ENCODE data around the gene COPG2. TPM values are rescaled to one million over a fixed set of nuclear protein-coding genes. Genes with fewer than 3 reads are reported as not detected.

Gene COPG2
- total RNA-seq, 2 experiments from 2014 or later, result 29.9 to 32.2 TPM

DNA sequence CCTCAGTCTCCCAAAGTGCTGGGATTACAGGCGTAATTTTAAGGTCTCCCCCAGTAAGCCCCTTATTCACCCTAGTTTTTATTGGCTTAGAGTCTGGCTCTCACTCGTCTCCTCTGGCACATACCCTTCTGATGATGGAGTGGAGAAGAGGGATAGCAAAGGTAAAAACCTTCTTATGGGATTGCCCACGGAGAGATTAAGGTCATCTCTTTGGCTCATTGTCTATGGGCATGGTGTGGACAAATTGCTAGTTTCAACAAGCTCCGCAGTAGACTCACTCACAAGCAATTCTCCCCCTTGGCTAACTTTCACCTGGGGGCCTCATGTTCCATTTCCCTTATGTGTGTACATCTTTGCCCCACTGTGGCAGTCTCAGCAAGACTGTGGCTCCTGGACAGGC, 40.2 kb upstream of the COPG2 start:
- H3K9me2 ChIP-seq (ENCODE audit: insufficient read depth, low read length), result no peaks in the 10 kb centered on the region
- H4K20me1 ChIP-seq (ENCODE audit: insufficient read depth, low read length), result no peaks in the 10 kb centered on the region
- no peak overlapping the region for H2AFZ ChIP-seq (ENCODE audit: low read length)
- no peak overlapping the region for H3K27ac ChIP-seq (ENCODE audit: low read depth, low read length, poor library complexity, severe bottlenecking)
- ChIA-PET CTCF (ENCODE audit: unreplicated experiment) (no interaction called here), POLR2A (no interaction called here)
- BruUV-seq (replicated peaks), result no TSS peak
- intact Hi-C loops (cut with micrococcal nuclease; ENCODE audit: unreplicated experiment), result no loop called here
- no peak overlapping the region for H3K4me2 ChIP-seq (ENCODE audit: low read length)
- no peak for TF ChIP-seq EZH2phosphoT487 (IDR thresholded peaks at IDR 0.05; ENCODE audit: borderline replicate concordance, low read depth, low read length)
- TF ChIP-seq, protein P1, sequence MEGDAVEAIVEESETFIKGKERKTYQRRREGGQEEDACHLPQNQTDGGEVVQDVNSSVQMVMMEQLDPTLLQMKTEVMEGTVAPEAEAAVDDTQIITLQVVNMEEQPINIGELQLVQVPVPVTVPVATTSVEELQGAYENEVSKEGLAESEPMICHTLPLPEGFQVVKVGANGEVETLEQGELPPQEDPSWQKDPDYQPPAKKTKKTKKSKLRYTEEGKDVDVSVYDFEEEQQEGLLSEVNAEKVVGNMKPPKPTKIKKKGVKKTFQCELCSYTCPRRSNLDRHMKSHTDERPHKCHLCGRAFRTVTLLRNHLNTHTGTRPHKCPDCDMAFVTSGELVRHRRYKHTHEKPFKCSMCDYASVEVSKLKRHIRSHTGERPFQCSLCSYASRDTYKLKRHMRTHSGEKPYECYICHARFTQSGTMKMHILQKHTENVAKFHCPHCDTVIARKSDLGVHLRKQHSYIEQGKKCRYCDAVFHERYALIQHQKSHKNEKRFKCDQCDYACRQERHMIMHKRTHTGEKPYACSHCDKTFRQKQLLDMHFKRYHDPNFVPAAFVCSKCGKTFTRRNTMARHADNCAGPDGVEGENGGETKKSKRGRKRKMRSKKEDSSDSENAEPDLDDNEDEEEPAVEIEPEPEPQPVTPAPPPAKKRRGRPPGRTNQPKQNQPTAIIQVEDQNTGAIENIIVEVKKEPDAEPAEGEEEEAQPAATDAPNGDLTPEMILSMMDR (conservative IDR thresholded peaks at IDR 0.05; ENCODE audit: low read length), result no peak
- DNase-seq (ENCODE audit: low spot score), result no peak
- H3K79me2 ChIP-seq (ENCODE audit: insufficient read depth, low read depth, low read length), result no peaks in the 10 kb centered on the region
- H3K4me1 ChIP-seq (ENCODE audit: insufficient read depth, low read length, poor library complexity, severe bottlenecking), result no peaks in the 10 kb centered on the region
- H3K36me3 ChIP-seq (ENCODE audit: insufficient read depth, low read length), result no peaks in the 10 kb centered on the region
- no peaks in the 10 kb centered on the region for H3K9me3 ChIP-seq (ENCODE audit: low read length)
- H3K4me3 ChIP-seq (ENCODE audit: low read depth, low read length, poor library complexity, severe bottlenecking), result no peak overlapping the region

DNA sequence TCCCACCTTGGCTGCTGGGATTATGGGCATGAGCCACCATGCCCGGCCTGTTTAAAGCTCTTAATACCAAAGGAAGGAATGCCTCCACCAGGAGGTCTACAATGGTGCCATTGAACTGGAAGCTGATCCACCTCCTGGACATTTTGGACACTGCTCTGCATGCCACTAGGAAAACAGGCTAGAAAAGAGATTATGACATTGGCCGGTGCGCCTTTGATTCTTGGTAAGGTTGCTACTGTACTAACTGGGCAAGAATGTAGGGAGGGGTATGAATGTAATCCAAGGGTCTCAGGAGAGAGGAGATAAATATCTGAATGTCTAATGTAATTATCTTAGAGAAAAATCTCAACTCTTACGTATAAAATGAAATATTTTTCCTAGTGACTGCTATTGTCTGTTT, 39.5 kb upstream of the COPG2 start:
- no peaks in the 10 kb centered on the region for H3K9me3 ChIP-seq (ENCODE audit: low read length)
- H3K4me3 ChIP-seq (ENCODE audit: low read depth, low read length, poor library complexity, severe bottlenecking), result no peak overlapping the region
- no peak overlapping the region for H2AFZ ChIP-seq (ENCODE audit: low read length)
- no peaks in the 10 kb centered on the region for H4K20me1 ChIP-seq (ENCODE audit: insufficient read depth, low read length)
- H3K79me2 ChIP-seq (ENCODE audit: insufficient read depth, low read depth, low read length), result no peaks in the 10 kb centered on the region
- no peaks in the 10 kb centered on the region for H3K9me2 ChIP-seq (ENCODE audit: insufficient read depth, low read length)
- no peak for TF ChIP-seq EZH2phosphoT487 (IDR thresholded peaks at IDR 0.05; ENCODE audit: borderline replicate concordance, low read depth, low read length)
- no peak for DNase-seq (ENCODE audit: low spot score)
- no peaks in the 10 kb centered on the region for H3K4me1 ChIP-seq (ENCODE audit: insufficient read depth, low read length, poor library complexity, severe bottlenecking)
- H3K4me2 ChIP-seq (ENCODE audit: low read length), result no peak overlapping the region
- intact Hi-C loops (cut with micrococcal nuclease; ENCODE audit: unreplicated experiment), result no loop called here
- ChIA-PET CTCF (ENCODE audit: unreplicated experiment) (no interaction called here), POLR2A (no interaction called here)
- no peak overlapping the region for H3K27ac ChIP-seq (ENCODE audit: low read depth, low read length, poor library complexity, severe bottlenecking)
- H3K36me3 ChIP-seq (ENCODE audit: insufficient read depth, low read length), result no peaks in the 10 kb centered on the region
- BruUV-seq (replicated peaks), result no TSS peak

DNA sequence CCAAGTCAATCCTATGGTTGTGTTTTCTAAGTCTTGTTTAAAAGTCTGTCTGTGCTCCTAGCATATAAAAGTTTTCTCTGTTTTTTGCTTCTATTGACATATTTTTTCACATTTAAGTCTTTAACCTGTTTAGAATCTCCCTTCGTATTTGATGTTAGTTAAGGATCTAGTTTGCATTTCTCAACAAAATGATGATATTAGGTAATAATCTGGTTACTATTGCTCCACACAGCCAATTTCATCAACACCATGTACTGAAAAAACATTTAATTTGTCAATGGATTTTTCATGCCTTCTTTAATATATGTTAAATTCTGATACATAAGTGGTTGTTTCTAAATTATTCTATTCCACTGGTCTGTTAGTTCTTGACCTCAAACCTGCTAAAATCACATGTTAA, 35.3 kb upstream of the COPG2 start:
- DNase-seq (ENCODE audit: low spot score), result no peak
- Histone ChIP-seq H3K79me2 (ENCODE audit: insufficient read depth, low read depth, low read length) (no peaks in the 10 kb centered on the region), H2AFZ (ENCODE audit: low read length) (no peak overlapping the region), H4K20me1 (ENCODE audit: insufficient read depth, low read length) (no peaks in the 10 kb centered on the region), H3K9me3 (ENCODE audit: low read length) (no peaks in the 10 kb centered on the region), H3K4me1 (ENCODE audit: insufficient read depth, low read length, poor library complexity, severe bottlenecking) (no peaks in the 10 kb centered on the region), H3K36me3 (ENCODE audit: insufficient read depth, low read length) (no peaks in the 10 kb centered on the region), H3K27ac (ENCODE audit: low read depth, low read length, poor library complexity, severe bottlenecking) (no peak overlapping the region), H3K9me2 (ENCODE audit: insufficient read depth, low read length) (no peaks in the 10 kb centered on the region), H3K4me3 (ENCODE audit: low read depth, low read length, poor library complexity, severe bottlenecking) (no peak overlapping the region), H3K4me2 (ENCODE audit: low read length) (no peak overlapping the region)
- ChIA-PET CTCF (ENCODE audit: unreplicated experiment) (no interaction called here), POLR2A (no interaction called here)
- no TSS peak for BruUV-seq (replicated peaks)
- intact Hi-C loops (cut with micrococcal nuclease; ENCODE audit: unreplicated experiment), result no loop called here
- TF ChIP-seq, protein P1 (conservative IDR thresholded peaks at IDR 0.05; ENCODE audit: low read length), result no peak
- no peak for TF ChIP-seq EZH2phosphoT487 (IDR thresholded peaks at IDR 0.05; ENCODE audit: borderline replicate concordance, low read depth, low read length)

Data from OCI-LY7 (cell line).